Measurements from ENCODE around the gene ADAMTS14. TPM values are rescaled to one million over a fixed set of nuclear protein-coding genes. Genes with fewer than 3 reads are reported as not detected.

The ADAMTS14 gene
- total RNA-seq, 2 experiments from 2014 or later: not detected

DNA sequence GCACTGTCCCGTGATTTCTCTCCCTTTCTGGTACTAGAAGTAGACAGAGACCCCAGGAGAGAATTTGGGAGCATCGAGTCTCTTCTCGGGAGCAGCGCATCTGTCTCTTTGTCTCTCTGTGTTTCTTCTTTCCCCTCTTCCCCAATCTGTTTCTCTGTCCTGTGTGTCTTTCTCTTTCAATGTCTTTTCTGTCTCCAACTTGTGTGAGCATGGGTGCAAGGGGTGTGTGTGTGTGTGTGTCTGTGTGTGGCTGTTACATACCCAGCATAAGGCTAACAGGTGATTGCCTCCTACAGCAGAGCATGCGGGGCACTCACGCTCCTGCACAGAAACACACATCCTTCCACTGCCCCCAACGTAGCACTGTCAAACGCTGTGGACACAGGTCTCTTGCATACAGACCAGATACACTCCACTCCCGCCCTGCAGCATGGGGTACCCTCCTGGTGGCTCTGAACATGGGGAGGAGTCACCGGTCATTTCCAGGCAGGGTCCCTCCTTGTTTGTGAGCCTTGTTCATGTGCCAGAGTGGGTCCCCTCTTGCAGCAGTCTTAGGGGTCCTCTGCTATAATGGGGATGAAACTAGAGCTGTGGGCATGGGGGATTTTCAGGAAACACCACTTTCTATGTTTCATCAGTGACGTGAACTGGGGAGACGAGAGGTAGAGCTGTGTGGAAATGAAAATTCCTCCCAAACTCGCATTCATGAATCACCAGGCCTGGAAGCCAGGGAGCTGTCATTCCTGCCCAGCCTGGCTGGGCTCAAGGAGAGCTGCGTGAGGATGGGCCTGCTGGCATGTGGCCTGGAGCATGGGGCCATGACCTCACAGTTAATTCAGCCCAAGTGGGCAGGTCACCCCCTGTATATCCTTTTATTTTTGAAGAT is 980 bp downstream of the ADAMTS14 start:
- POLR2A ChIA-PET: interaction anchor here (0.6 kb wide), 1 partner anchor 139 kb away, joined by 3 read pairs; no protein-coding TSS in a partner anchor
- Mint-ChIP-seq H3K27ac (no peak overlapping the region), H3K4me1 (ENCODE audit: low read depth) (peaks cover 11% of the 10 kb centered on the region), H3K4me3 (no peak overlapping the region), H3K27me3 (peaks cover 38% of the 10 kb centered on the region), H3K9me3 (no peaks in the 10 kb centered on the region), H3K36me3 (no peaks in the 10 kb centered on the region)
- CTCF ChIA-PET: interaction anchor here (0.7 kb wide), 1 partner anchor 114 kb away, joined by 3 read pairs; no protein-coding TSS in a partner anchor
- intact Hi-C loops (cut with micrococcal nuclease): no loop called here
- DNase-seq: no peak

- no peak for DNase-seq
- Mint-ChIP-seq H3K36me3 (no peaks in the 10 kb centered on the region), H3K27me3 (peaks cover 38% of the 10 kb centered on the region), H3K4me1 (ENCODE audit: low read depth) (peaks cover 11% of the 10 kb centered on the region), H3K27ac (no peak overlapping the region), H3K4me3 (no peak overlapping the region), H3K9me3 (no peaks in the 10 kb centered on the region)
- ChIA-PET POLR2A (no interaction called here), CTCF (interaction anchor here (0.7 kb wide), 1 partner anchor 115 kb away, joined by 3 read pairs; no protein-coding TSS in a partner anchor)
- intact Hi-C loops (cut with micrococcal nuclease): no loop called here
Observed at GRCh38 chr10:70673929-70674559, 1.7 kb downstream of the ADAMTS14 start.

DNA sequence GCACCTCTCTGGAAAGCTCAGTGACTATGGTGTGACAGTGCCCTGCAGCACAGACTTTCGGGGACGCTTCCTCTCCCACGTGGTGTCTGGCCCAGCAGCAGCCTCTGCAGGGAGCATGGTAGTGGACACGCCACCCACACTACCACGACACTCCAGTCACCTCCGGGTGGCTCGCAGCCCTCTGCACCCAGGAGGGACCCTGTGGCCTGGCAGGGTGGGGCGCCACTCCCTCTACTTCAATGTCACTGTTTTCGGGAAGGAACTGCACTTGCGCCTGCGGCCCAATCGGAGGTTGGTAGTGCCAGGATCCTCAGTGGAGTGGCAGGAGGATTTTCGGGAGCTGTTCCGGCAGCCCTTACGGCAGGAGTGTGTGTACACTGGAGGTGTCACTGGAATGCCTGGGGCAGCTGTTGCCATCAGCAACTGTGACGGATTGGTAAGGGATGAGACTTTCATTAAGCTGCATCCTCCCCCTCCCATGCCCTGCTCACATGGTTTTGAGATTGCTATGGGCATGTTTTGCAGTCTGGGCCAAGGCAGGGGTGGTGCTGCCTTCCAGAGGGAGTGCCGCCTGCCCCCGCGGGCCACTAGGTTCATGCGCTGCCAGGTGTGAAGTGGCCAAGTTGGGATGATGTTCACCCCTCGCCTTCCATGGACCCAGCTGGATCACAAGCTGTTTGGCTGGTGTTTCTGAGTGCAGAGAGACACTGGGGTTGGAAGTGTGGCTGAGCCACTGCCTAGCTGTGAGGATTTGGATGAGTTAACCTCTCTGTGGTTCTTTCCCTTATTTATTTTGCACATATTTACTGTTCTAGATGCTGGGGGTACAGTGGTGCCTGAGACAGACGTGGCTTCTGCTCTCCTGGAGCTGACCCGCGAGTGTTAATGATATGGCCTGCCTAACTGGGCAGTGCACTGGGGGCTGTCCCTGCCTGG is 2.5 kb downstream of the ADAMTS14 start:
- DNase-seq: no peak
- ChIA-PET CTCF (interaction anchor here (0.7 to 1.1 kb wide), 2 partner anchors 116 kb away, joined by 3 read pairs; no protein-coding TSS in a partner anchor), POLR2A (no interaction called here)
- H3K36me3 Mint-ChIP-seq: no peaks in the 10 kb centered on the region
- intact Hi-C loops (cut with micrococcal nuclease): no loop called here
- H3K27ac Mint-ChIP-seq: no peak overlapping the region
- H3K4me1 Mint-ChIP-seq (ENCODE audit: low read depth): peaks cover 11% of the 10 kb centered on the region
- peaks cover 38% of the 10 kb centered on the region for H3K27me3 Mint-ChIP-seq
- no peak overlapping the region for H3K4me3 Mint-ChIP-seq
- H3K9me3 Mint-ChIP-seq: no peaks in the 10 kb centered on the region

- Mint-ChIP-seq H3K27ac (no peak overlapping the region), H3K27me3 (peaks cover 37% of the 10 kb centered on the region), H3K9me3 (no peaks in the 10 kb centered on the region), H3K4me1 (ENCODE audit: low read depth) (peaks cover 11% of the 10 kb centered on the region), H3K4me3 (no peak overlapping the region), H3K36me3 (no peaks in the 10 kb centered on the region)
- CTCF ChIA-PET: interaction anchor here (1.1 kb wide), 1 partner anchor 117 kb away, joined by 3 read pairs; no protein-coding TSS in a partner anchor
- intact Hi-C loops (cut with micrococcal nuclease): no loop called here
- no peak for DNase-seq
- POLR2A ChIA-PET: no interaction called here
Observed at GRCh38 chr10:70675496-70676161, 3.3 kb downstream of the ADAMTS14 start.

GRCh38 chr10:70676511-70676910 is 4.2 kb downstream of the ADAMTS14 start:
- no peak overlapping the region for H3K27ac Mint-ChIP-seq
- no peak overlapping the region for H3K4me3 Mint-ChIP-seq
- ChIA-PET CTCF (no interaction called here), POLR2A (no interaction called here)
- no peaks in the 10 kb centered on the region for H3K36me3 Mint-ChIP-seq
- peaks cover 11% of the 10 kb centered on the region for H3K4me1 Mint-ChIP-seq (ENCODE audit: low read depth)
- intact Hi-C loops (cut with micrococcal nuclease): no loop called here
- no peak for DNase-seq
- H3K27me3 Mint-ChIP-seq: peaks cover 31% of the 10 kb centered on the region
- H3K9me3 Mint-ChIP-seq: no peaks in the 10 kb centered on the region

- no peak for DNase-seq
- peaks cover 25% of the 10 kb centered on the region for H3K27me3 Mint-ChIP-seq
- POLR2A ChIA-PET: no interaction called here
- H3K36me3 Mint-ChIP-seq: no peaks in the 10 kb centered on the region
- peaks cover 7% of the 10 kb centered on the region for H3K4me1 Mint-ChIP-seq (ENCODE audit: low read depth)
- no peak overlapping the region for H3K4me3 Mint-ChIP-seq
- H3K27ac Mint-ChIP-seq: no peak overlapping the region
- CTCF ChIA-PET: no interaction called here
- intact Hi-C loops (cut with micrococcal nuclease): no loop called here
- no peaks in the 10 kb centered on the region for H3K9me3 Mint-ChIP-seq
Observed at GRCh38 chr10:70677016-70677415, 4.7 kb downstream of the ADAMTS14 start.

- peaks cover 25% of the 10 kb centered on the region for H3K27me3 Mint-ChIP-seq
- peaks cover 7% of the 10 kb centered on the region for H3K4me1 Mint-ChIP-seq (ENCODE audit: low read depth)
- no peaks in the 10 kb centered on the region for H3K36me3 Mint-ChIP-seq
- no peak overlapping the region for H3K4me3 Mint-ChIP-seq
- H3K9me3 Mint-ChIP-seq: no peaks in the 10 kb centered on the region
- POLR2A ChIA-PET: no interaction called here
- CTCF ChIA-PET: no interaction called here
- no peak overlapping the region for H3K27ac Mint-ChIP-seq
- intact Hi-C loops (cut with micrococcal nuclease): no loop called here
- no peak for DNase-seq
Observed at GRCh38 chr10:70677620-70678249, 5.4 kb downstream of the ADAMTS14 start.

DNA sequence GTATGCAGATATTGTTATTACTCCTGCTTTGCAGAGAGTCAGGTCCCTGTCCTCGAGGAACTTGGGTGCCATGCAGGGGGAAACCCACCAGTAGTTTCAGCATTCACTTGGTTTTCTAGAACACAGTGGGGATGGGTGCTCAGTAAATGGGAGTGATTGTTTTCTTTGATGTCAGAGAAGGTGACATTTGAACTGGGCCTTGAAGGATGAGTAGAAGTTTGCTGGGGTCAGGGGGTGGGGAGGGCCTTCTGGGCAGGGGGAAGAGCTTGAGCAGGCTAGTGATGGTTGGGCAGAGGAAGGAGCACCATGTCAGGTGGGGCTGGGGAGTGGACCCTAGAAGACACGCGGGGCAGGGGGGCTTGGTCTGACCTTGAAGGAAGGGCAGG is 5.9 kb downstream of the ADAMTS14 start:
- DNase-seq: no peak
- H3K9me3 Mint-ChIP-seq: no peaks in the 10 kb centered on the region
- peaks cover 3% of the 10 kb centered on the region for H3K4me1 Mint-ChIP-seq (ENCODE audit: low read depth)
- peaks cover 21% of the 10 kb centered on the region for H3K27me3 Mint-ChIP-seq
- ChIA-PET POLR2A (no interaction called here), CTCF (no interaction called here)
- H3K36me3 Mint-ChIP-seq: no peaks in the 10 kb centered on the region
- H3K4me3 Mint-ChIP-seq: no peak overlapping the region
- intact Hi-C loops (cut with micrococcal nuclease): no loop called here
- no peak overlapping the region for H3K27ac Mint-ChIP-seq

- no peaks in the 10 kb centered on the region for H3K9me3 Mint-ChIP-seq
- H3K36me3 Mint-ChIP-seq: no peaks in the 10 kb centered on the region
- no peak overlapping the region for H3K27ac Mint-ChIP-seq
- CTCF ChIA-PET: no interaction called here
- peaks cover 2% of the 10 kb centered on the region for H3K4me1 Mint-ChIP-seq (ENCODE audit: low read depth)
- intact Hi-C loops (cut with micrococcal nuclease): no loop called here
- no peak overlapping the region for H3K4me3 Mint-ChIP-seq
- DNase-seq: no peak
- H3K27me3 Mint-ChIP-seq: peaks cover 16% of the 10 kb centered on the region
- POLR2A ChIA-PET: no interaction called here
Observed at GRCh38 chr10:70678757-70679489, 6.6 kb downstream of the ADAMTS14 start.

DNA sequence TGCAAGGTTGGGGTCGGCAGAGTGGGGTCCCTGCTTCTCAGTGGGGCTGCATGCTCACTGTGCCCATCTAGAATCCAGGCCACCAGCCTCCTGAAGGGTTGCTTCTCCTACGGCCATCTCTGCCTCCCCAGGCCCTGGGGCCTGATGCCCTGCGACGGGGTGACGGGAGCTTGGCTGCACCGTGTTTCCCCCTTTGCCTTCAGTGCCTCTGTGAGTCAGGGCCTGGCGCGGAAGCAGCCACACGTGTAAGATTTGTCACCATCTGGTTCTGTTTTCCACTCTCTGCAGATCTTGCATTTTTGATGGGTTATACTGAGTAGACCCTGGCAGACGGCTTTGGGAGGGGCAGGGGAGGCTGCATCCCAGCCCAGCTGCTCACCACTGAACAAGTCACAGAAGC is 7.2 kb downstream of the ADAMTS14 start:
- Mint-ChIP-seq H3K27me3 (peaks cover 10% of the 10 kb centered on the region), H3K27ac (no peak overlapping the region), H3K9me3 (no peaks in the 10 kb centered on the region), H3K4me3 (no peak overlapping the region), H3K36me3 (no peaks in the 10 kb centered on the region), H3K4me1 (ENCODE audit: low read depth) (peaks cover 2% of the 10 kb centered on the region)
- ChIA-PET POLR2A (no interaction called here), CTCF (no interaction called here)
- intact Hi-C loops (cut with micrococcal nuclease): no loop called here
- no peak for DNase-seq
